DOHH2 (cell line): Measurements from ENCODE around the gene EFNA3.
A peak's percentile ranks its signal among the peaks of the same experiment; 100 is the strongest.

Experiments
- H3F3A ChIP-seq: fragments of 200-600 bp; sonication (generic), shearing (Covaris generic); 2 replicates; pipeline ENCODE4 v1.6.0; 2016; ENCODE audit warnings: antibody characterized with exemption, mild to moderate bottlenecking; ENCODE audit not compliant: control insufficient read depth, insufficient read depth
- H3K27ac ChIP-seq: fragments of 200-600 bp; sonication (generic); 2 replicates; pipeline ENCODE4 v1.5.1; 2014; ENCODE audit warnings: low read depth, mild to moderate bottlenecking, low read length, moderate library complexity
- H3K27me3 ChIP-seq: fragments of 200-600 bp; sonication (generic); 2 replicates; pipeline ENCODE4 v1.6.1; 2014; ENCODE audit warnings: mild to moderate bottlenecking, low read length, mixed read lengths; ENCODE audit not compliant: control insufficient read depth
- H3K36me3 ChIP-seq: fragments of 200-600 bp; sonication (generic); 2 replicates; pipeline ENCODE4 v1.6.1; 2014; ENCODE audit warnings: mild to moderate bottlenecking, low read length, moderate library complexity, mixed read lengths; ENCODE audit not compliant: control insufficient read depth
- H3K4me1 ChIP-seq: fragments of 200-600 bp; sonication (generic); 2 replicates; pipeline ENCODE4 v1.6.1; 2014; ENCODE audit warnings: mild to moderate bottlenecking, low read length, mixed read lengths; ENCODE audit not compliant: control insufficient read depth
- H3K4me2 ChIP-seq: fragments of 200-600 bp; sonication (generic); 2 replicates; pipeline ENCODE4 v1.6.0; 2014; ENCODE audit warnings: mild to moderate bottlenecking, low read length, moderate library complexity
- H3K4me3 ChIP-seq: fragments of 200-600 bp; sonication (generic); 2 replicates; pipeline ENCODE4 v1.5.1; 2014; ENCODE audit warnings: mild to moderate bottlenecking, low read length, mixed read lengths
- H3K79me2 ChIP-seq: fragments of 200-600 bp; sonication (generic); 2 replicates; pipeline ENCODE4 v1.6.1; 2014; ENCODE audit warnings: mild to moderate bottlenecking, low read length, mixed read lengths; ENCODE audit not compliant: control insufficient read depth
- H3K9me2 ChIP-seq: fragments of 200-600 bp; sonication (generic); replicated peaks from 2 replicates; pipeline ENCODE4 v1.6.1; 2014; ENCODE audit warnings: mild to moderate bottlenecking, low read length, mixed read lengths; ENCODE audit not compliant: control insufficient read depth
- H3K9me3 ChIP-seq: fragments of 200-600 bp; sonication (generic); 2 replicates; pipeline ENCODE4 v1.6.1; 2014; ENCODE audit warnings: antibody characterized with exemption, low read length, mixed read lengths; ENCODE audit not compliant: control insufficient read depth, insufficient read depth
- H4K20me1 ChIP-seq: fragments of 200-600 bp; sonication (generic); 2 replicates; pipeline ENCODE4 v1.6.0; 2014; ENCODE audit warnings: low read depth, mild to moderate bottlenecking, antibody characterized with exemption, low read length, moderate library complexity; ENCODE audit not compliant: control insufficient read depth, insufficient read depth
- EZH2phosphoT487 ChIP-seq: fragments of 200-600 bp; sonication (generic); IDR thresholded peaks from 2 replicates; pipeline ENCODE4 v1.6.1; 2017; ENCODE audit warnings: borderline replicate concordance, mild to moderate bottlenecking, antibody characterized with exemption, low read length, moderate library complexity, mixed read lengths
- TF ChIP-seq, protein P1 (sequence below): fragments of 200-600 bp; sonication (generic); IDR thresholded peaks from one replicate; pipeline ENCODE4 v1.5.1; 2014; ENCODE audit warnings: antibody characterized with exemption, mild to moderate bottlenecking, low read depth, low read length; ENCODE audit not compliant: poor library complexity, severe bottlenecking

EFNA3 gene

DNA sequence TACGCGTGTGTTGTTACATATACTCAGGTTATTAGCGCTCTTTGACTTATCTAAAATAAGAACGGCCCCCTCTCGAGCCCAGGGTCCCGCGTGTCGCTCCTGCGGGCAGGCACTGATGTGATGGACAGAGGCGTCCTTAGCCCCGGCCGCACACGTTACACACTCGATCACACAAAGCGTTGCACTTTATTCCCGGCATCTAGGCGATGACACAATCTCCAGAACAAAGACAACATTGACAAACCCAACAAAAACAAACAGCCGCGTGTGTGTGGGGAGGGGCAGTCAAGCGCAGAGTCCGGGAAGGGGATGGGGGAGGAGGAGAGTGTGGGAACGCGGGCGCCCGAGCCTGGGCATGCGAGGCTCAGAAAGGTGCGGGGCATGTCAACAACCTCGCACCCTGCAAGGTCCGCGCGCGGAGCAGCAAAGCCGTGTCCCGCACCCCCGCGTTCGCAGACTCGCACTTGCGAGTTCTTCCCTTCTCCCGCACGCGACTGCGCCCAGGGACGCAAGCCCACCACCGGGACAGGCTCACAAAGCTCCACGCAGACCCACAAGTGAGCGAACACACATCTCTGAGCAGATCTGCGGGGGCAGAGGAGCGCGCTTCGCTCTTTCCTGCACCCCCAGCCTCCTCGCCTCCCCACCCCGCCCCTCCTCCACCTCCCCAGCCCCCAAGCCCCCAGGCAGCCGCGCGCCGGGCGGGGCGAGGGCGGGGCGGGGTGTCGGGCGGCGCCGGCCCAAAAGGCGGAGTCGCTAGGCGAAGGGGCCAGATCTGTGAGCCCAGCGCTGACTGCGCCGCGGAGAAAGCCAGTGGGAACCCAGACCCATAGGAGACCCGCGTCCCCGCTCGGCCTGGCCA lies 48.7 kb downstream of the EFNA3 start, which contains the start of gene EFNA1:
TSS of gene EFNA1 (plus strand) at position 772 of the 862 bp plus-strand sequence. CDS start 102 bp downstream, outside the sequence.
- no peaks in the 10 kb centered on the region for H3K9me2 ChIP-seq
- H4K20me1 ChIP-seq = no peaks in the 10 kb centered on the region
- H3K9me3 ChIP-seq = no peaks in the 10 kb centered on the region
- H3K27me3 ChIP-seq = peaks cover 64% of the 10 kb centered on the region
- peaks cover 25% of the 10 kb centered on the region for H3K4me1 ChIP-seq
- H3K27ac ChIP-seq = no peak within 1 kb of the TSS
- H3K4me2 ChIP-seq = peak within 1 kb of the TSS; percentile 84
- no peaks in the 10 kb centered on the region for H3F3A ChIP-seq
- 0 out of 2 replicates have a peak, but pooled peaks have one; percentile 87 for TF ChIP-seq EZH2phosphoT487
- TF ChIP-seq, protein P1, sequence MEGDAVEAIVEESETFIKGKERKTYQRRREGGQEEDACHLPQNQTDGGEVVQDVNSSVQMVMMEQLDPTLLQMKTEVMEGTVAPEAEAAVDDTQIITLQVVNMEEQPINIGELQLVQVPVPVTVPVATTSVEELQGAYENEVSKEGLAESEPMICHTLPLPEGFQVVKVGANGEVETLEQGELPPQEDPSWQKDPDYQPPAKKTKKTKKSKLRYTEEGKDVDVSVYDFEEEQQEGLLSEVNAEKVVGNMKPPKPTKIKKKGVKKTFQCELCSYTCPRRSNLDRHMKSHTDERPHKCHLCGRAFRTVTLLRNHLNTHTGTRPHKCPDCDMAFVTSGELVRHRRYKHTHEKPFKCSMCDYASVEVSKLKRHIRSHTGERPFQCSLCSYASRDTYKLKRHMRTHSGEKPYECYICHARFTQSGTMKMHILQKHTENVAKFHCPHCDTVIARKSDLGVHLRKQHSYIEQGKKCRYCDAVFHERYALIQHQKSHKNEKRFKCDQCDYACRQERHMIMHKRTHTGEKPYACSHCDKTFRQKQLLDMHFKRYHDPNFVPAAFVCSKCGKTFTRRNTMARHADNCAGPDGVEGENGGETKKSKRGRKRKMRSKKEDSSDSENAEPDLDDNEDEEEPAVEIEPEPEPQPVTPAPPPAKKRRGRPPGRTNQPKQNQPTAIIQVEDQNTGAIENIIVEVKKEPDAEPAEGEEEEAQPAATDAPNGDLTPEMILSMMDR = peak; percentile 1
- H3K36me3 ChIP-seq = no peaks in the 10 kb centered on the region
- no peaks in the 10 kb centered on the region for H3K79me2 ChIP-seq
- peak within 1 kb of the TSS; percentile 57 for H3K4me3 ChIP-seq

DNA sequence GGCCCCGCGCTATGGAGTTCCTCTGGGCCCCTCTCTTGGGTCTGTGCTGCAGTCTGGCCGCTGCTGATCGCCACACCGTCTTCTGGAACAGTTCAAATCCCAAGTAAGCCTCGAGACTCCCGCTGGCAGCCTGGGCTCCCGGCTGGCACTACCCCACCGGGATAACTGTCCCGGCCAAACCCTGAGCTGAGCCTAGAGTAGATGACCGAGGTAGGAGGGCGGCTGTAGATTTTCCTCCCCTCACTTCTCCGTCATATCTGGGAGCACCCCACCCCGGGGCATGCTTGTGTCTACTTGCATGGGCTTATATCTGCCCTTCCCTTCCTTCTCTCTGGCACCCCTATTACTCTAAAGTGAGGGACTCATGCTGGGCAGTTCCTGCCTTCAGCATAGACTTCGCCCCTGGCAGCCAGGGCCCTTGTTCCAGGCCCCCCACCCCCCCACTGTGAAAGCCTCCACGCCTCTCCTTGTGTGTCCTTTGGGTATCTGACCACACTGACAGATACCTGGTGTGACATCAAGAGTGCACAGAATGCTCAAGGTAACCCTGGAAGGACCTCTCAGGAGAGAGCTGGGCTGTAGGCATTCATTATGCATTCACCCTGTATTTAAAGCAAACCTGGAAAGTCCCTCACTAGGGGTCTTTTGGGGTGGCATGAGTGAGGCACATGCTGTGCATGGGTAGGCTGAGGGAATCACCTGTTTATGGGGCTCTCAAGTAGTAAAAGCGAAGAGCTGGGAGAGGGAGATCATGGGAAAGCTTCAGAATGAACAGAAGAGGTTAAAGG lies 49.5 kb downstream of the EFNA3 start:
- Histone ChIP-seq H3F3A (no peaks in the 10 kb centered on the region), H3K27me3 (peaks cover 61% of the 10 kb centered on the region), H3K9me2 (no peaks in the 10 kb centered on the region), H3K27ac (no peak overlapping the region), H3K9me3 (no peaks in the 10 kb centered on the region), H3K4me2 (peak overlapping the region; percentile 84), H4K20me1 (no peaks in the 10 kb centered on the region), H3K36me3 (no peaks in the 10 kb centered on the region), H3K4me3 (peak overlapping the region; percentile 57), H3K4me1 (peaks cover 25% of the 10 kb centered on the region), H3K79me2 (no peaks in the 10 kb centered on the region)
- TF ChIP-seq, protein P1 = no peak
- peak; percentile 87; the same call in 1 of the 2 replicates for TF ChIP-seq EZH2phosphoT487

DNA sequence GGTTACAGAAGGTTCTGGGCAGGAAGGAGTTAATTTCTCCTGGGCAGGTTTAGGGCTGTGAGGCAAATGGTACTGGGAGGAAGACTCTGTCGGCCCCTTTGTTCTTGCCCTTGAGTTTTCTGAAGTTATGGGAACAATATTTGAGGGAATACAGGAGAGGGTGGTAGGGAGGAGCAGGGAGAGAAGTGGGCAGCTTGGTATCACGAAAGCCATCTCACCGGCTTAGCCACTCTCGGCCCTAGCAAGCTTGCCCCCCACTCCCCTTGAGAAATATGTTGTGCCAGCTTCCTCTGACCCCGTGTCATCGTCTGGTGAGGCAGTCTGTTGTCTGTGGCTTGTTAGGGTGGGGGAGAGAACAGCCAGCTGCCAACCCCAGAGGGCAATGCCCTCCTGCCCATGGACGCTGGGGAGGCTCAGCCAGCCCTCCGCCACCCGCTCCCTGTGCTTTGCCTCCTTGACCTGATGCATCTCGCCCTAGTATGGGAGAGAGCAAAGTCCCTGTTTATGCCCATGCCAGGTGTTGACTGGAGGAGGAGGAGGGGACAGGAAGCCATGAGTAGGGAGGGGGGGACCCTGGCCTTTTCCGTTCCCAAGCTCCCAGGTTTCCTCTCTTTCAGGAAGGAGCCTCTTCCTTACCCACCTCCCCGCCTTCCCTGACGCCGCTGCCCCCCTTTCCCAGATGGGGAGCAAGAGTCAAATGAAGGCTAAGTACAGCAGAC lies 50.3 kb downstream of the EFNA3 start:
- peaks cover 25% of the 10 kb centered on the region for H3K4me1 ChIP-seq
- no peaks in the 10 kb centered on the region for H3F3A ChIP-seq
- H3K79me2 ChIP-seq = no peaks in the 10 kb centered on the region
- no peak for TF ChIP-seq EZH2phosphoT487
- H3K27ac ChIP-seq = no peak overlapping the region
- H3K9me3 ChIP-seq = no peaks in the 10 kb centered on the region
- no peak overlapping the region for H3K4me2 ChIP-seq
- H4K20me1 ChIP-seq = no peaks in the 10 kb centered on the region
- no peaks in the 10 kb centered on the region for H3K36me3 ChIP-seq
- H3K4me3 ChIP-seq = no peak overlapping the region
- no peaks in the 10 kb centered on the region for H3K9me2 ChIP-seq
- H3K27me3 ChIP-seq = peaks cover 56% of the 10 kb centered on the region
